Measurements from ENCODE around the gene RSPH4A. TPM values are rescaled to one million over a fixed set of nuclear protein-coding genes. Genes with fewer than 3 reads are reported as not detected.
A peak's percentile ranks its signal among the peaks of the same experiment; 100 is the strongest.

The RSPH4A gene
- total and polyA plus RNA-seq, 9 of the 15 experiments (the other 6 are each of a cell fraction or from before 2014, with no cell fraction given): 0.04 to 0.30 (median 0.11) TPM

DNA sequence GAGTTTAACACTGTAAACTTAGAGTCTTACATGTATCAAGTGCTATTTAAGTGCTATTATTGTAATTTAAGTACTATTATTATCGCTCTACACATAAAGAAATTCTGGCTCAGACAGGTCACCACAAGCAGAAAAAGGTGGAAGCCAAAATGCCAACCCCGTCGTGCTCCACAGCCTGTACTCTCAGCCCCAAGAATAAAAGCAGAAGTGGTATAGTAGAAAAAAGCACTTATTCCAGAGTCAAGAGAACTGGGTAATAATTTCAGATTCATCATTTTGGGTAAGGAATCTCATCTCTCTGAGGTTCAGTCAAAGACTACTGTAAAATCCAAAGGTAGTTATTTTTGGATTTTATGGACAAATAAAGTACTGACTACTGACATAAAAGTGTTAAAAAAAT is 51.3 kb downstream of the RSPH4A start:
- Histone ChIP-seq H3K9me1 (ENCODE audit: control insufficient read depth, insufficient read depth, low read length) (no peaks in the 10 kb centered on the region), H3K27me3 (ENCODE audit: control insufficient read depth in 2 of 2, insufficient read depth in 2 of 2, low read length in 2 of 2) (no peaks in the 10 kb centered on the region), H2AFZ (ENCODE audit: low read depth, low read length) (no peak overlapping the region), H3K9ac (ENCODE audit: insufficient read depth in 1 of 2, low read depth in 2 of 2, low read length in 2 of 2) (peak overlapping the region; percentile 85 to 86), H4K20me1 (replicated peaks; ENCODE audit: control insufficient read depth, insufficient read depth, low read length) (no peaks in the 10 kb centered on the region), H3K4me3 (peak overlapping the region; percentile 62), H3K9me3 (replicated peaks; ENCODE audit: control insufficient read depth, insufficient read depth, low read depth, low read length) (no peaks in the 10 kb centered on the region), H3K79me2 (ENCODE audit: control insufficient read depth, insufficient read depth, low read length) (peaks cover 60% of the 10 kb centered on the region), H3K36me3 (ENCODE audit: control insufficient read depth, insufficient read depth, low read length) (peaks cover 3% of the 10 kb centered on the region; the same call in 2 of the 3 replicates), H3K27ac (ENCODE audit: extremely low read depth, low read depth, low read length) (peak overlapping the region; percentile 83), H3K4me2 (ENCODE audit: insufficient read depth, low read length) (peak overlapping the region; percentile 97), H3K4me1 (replicated peaks in 1 of 2; ENCODE audit: control insufficient read depth in 2 of 2, insufficient read depth in 2 of 2, low read length in 2 of 2) (peaks cover 0 to under 1% of the 10 kb centered on the region in 2 experiments; a peak in 3 of 5 replicates)
- FAIRE-seq: no peak
- no TSS peak for BruUV-seq (replicated peaks)
- 2% methylated on average over 3 of the region's 3 CpGs for WGBS (ENCODE audit: insufficient coverage, low coverage, missing lambda C conversion rate)
- peak in 1 of 4 experiments; percentile 35 for DNase-seq (ENCODE audit: extremely low read depth in 1 of 4, low spot score in 3 of 4)
- no peak for TF ChIP-seq FOSL1 (tag; conservative IDR thresholded peaks at IDR 0.05)
- 0 out of 2 replicates have a peak, but pooled peaks have one; percentile 7 for TF ChIP-seq REST (IDR thresholded peaks at IDR 0.05; ENCODE audit: borderline replicate concordance)
- no peak for TF ChIP-seq REST (CRISPR knock-in tag; IDR thresholded peaks at IDR 0.05; ENCODE audit: low read depth)
- no peak for TF ChIP-seq PML (IDR thresholded peaks at IDR 0.05; ENCODE audit: low read length)
- TF ChIP-seq, protein P1, sequence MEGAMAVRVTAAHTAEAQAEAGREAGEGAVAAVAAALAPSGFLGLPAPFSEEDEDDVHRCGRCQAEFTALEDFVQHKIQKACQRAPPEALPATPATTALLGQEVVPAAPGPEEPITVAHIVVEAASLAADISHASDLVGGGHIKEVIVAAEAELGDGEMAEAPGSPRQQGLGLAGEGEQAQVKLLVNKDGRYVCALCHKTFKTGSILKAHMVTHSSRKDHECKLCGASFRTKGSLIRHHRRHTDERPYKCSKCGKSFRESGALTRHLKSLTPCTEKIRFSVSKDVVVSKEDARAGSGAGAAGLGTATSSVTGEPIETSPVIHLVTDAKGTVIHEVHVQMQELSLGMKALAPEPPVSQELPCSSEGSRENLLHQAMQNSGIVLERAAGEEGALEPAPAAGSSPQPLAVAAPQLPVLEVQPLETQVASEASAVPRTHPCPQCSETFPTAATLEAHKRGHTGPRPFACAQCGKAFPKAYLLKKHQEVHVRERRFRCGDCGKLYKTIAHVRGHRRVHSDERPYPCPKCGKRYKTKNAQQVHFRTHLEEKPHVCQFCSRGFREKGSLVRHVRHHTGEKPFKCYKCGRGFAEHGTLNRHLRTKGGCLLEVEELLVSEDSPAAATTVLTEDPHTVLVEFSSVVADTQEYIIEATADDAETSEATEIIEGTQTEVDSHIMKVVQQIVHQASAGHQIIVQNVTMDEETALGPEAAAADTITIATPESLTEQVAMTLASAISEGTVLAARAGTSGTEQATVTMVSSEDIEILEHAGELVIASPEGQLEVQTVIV (CRISPR knock-in tag; IDR thresholded peaks at IDR 0.05; ENCODE audit: borderline replicate concordance): no peak
- no peak for TF ChIP-seq MTA1 (IDR thresholded peaks at IDR 0.05; ENCODE audit: borderline replicate concordance)
- TF ChIP-seq, protein P2, sequence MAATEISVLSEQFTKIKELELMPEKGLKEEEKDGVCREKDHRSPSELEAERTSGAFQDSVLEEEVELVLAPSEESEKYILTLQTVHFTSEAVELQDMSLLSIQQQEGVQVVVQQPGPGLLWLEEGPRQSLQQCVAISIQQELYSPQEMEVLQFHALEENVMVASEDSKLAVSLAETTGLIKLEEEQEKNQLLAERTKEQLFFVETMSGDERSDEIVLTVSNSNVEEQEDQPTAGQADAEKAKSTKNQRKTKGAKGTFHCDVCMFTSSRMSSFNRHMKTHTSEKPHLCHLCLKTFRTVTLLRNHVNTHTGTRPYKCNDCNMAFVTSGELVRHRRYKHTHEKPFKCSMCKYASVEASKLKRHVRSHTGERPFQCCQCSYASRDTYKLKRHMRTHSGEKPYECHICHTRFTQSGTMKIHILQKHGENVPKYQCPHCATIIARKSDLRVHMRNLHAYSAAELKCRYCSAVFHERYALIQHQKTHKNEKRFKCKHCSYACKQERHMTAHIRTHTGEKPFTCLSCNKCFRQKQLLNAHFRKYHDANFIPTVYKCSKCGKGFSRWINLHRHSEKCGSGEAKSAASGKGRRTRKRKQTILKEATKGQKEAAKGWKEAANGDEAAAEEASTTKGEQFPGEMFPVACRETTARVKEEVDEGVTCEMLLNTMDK (IDR thresholded peaks at IDR 0.05; ENCODE audit: borderline replicate concordance, insufficient read depth, low read depth, low read length, poor library complexity, severe bottlenecking): no peak
- TF ChIP-seq LCOR (CRISPR knock-in tag; IDR thresholded peaks at IDR 0.05): peak; percentile 8; the same call in 1 of the 2 replicates
- no peak for TF ChIP-seq TFAM (CRISPR knock-in tag; conservative IDR thresholded peaks at IDR 0.05)
- TF ChIP-seq SPI1 (IDR thresholded peaks at IDR 0.05; ENCODE audit: borderline replicate concordance, low read depth, low read length): peak; percentile 95
- ATAC-seq: peak; percentile 23
- in situ Hi-C loops (cut with MboI): no loop called here
- intact Hi-C loops (cut with micrococcal nuclease): loop anchor here (2.0 kb wide), 1 partner anchor 391 kb away; no protein-coding TSS in a partner anchor
- CTCF ChIA-PET (ENCODE audit: low intra/inter-chr PET ratio): no interaction called here
- POLR2A ChIA-PET: interaction anchor here (1.5 to 2.7 kb wide), 2 partner anchors 9 to 14 kb away, joined by 3 to 15 read pairs; partner anchors contain the start of gene KPNA5

All from K562 (cell line).